ENCODE measurements around the gene DCDC2C. TPM values are rescaled to one million over a fixed set of nuclear protein-coding genes. Genes with fewer than 3 reads are reported as not detected.

The DCDC2C gene
- polyA plus RNA-seq, 1 donor = 0.33 TPM

- no peak for DNase-seq
- Histone ChIP-seq H3K9me3 (ENCODE audit: control insufficient read depth, low read depth, low read length) (no peaks in the 10 kb centered on the region), H3K36me3 (ENCODE audit: control insufficient read depth, insufficient read depth, low read length) (no peaks in the 10 kb centered on the region), H3K4me1 (ENCODE audit: control insufficient read depth, insufficient read depth, low read length) (no peaks in the 10 kb centered on the region), H3K4me3 (ENCODE audit: low read length) (no peak overlapping the region), H3K27me3 (ENCODE audit: control insufficient read depth, insufficient read depth, low read length) (peaks cover under 1% of the 10 kb centered on the region), H3K27ac (ENCODE audit: low read length) (no peak overlapping the region)
- no CpG with 5 or more reads among the region's 9 CpGs for WGBS (ENCODE audit: insufficient coverage, low lambda C conversion rate)
These were observed 30.3 kb upstream of the DCDC2C start for GRCh38 chr2:3672861-3673678.

DNA sequence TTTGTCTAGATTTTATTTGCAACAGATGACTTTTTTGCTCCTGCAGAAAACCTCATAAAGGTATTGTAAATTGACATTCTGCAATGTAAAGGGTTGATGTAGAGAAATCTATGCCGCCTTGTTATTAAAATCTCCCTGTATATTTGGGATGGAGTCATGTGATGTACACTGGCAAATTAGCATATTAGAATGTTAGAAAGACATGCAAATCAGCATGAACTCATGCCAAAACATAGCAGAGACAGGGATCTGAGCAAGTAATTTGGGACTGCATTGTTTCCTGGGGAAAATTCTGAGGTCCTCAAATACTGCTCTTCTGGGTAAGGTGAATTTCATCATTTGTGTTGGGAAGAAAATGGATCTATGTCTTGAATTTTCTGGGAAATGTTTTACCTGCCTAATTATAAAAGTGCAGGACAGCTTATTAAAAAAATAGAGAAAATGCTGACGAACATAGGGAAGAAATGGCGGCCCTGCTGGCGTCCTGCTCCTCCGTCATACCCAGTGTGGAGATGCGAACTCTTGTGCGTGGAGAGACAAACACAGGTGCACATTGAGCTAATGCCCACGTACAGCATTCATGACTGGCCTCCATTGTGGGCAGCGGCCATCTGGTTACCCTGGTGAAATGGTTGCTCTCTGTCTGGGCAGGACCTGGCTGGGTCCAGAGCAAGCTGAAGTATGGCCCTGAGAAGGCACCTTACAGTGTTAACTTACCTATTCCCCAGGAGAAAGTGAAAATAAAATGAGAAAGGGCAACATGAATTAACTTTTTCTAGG lies 29.1 kb upstream of the DCDC2C start:
- DNase-seq = no peak
- peaks cover 2% of the 10 kb centered on the region for H3K27me3 ChIP-seq (ENCODE audit: control insufficient read depth, insufficient read depth, low read length)
- no peaks in the 10 kb centered on the region for H3K4me1 ChIP-seq (ENCODE audit: control insufficient read depth, insufficient read depth, low read length)
- no peaks in the 10 kb centered on the region for H3K36me3 ChIP-seq (ENCODE audit: control insufficient read depth, insufficient read depth, low read length)
- no peak overlapping the region for H3K4me3 ChIP-seq (ENCODE audit: low read length)
- H3K27ac ChIP-seq (ENCODE audit: low read length) = no peak overlapping the region
- WGBS (ENCODE audit: insufficient coverage, low lambda C conversion rate) = no CpG with 5 or more reads among the region's 9 CpGs
- H3K9me3 ChIP-seq (ENCODE audit: control insufficient read depth, low read depth, low read length) = no peaks in the 10 kb centered on the region

GRCh38 chr2:3675687-3676086 lies 27.7 kb upstream of the DCDC2C start:
- Histone ChIP-seq H3K27me3 (ENCODE audit: control insufficient read depth, insufficient read depth, low read length) (peaks cover 2% of the 10 kb centered on the region), H3K4me3 (ENCODE audit: low read length) (no peak overlapping the region), H3K9me3 (ENCODE audit: control insufficient read depth, low read depth, low read length) (no peaks in the 10 kb centered on the region), H3K4me1 (ENCODE audit: control insufficient read depth, insufficient read depth, low read length) (no peaks in the 10 kb centered on the region), H3K36me3 (ENCODE audit: control insufficient read depth, insufficient read depth, low read length) (no peaks in the 10 kb centered on the region), H3K27ac (ENCODE audit: low read length) (no peak overlapping the region)
- no peak for DNase-seq
- WGBS (ENCODE audit: insufficient coverage, low lambda C conversion rate) = 100% methylated on average over 2 of the region's 4 CpGs

GRCh38 chr2:3677436-3677835 lies 25.9 kb upstream of the DCDC2C start:
- Histone ChIP-seq H3K27ac (ENCODE audit: low read length) (no peak overlapping the region), H3K27me3 (ENCODE audit: control insufficient read depth, insufficient read depth, low read length) (peaks cover 2% of the 10 kb centered on the region), H3K9me3 (ENCODE audit: control insufficient read depth, low read depth, low read length) (no peaks in the 10 kb centered on the region), H3K36me3 (ENCODE audit: control insufficient read depth, insufficient read depth, low read length) (no peaks in the 10 kb centered on the region), H3K4me3 (ENCODE audit: low read length) (no peak overlapping the region), H3K4me1 (ENCODE audit: control insufficient read depth, insufficient read depth, low read length) (no peaks in the 10 kb centered on the region)
- no CpG with 5 or more reads among the region's 9 CpGs for WGBS (ENCODE audit: insufficient coverage, low lambda C conversion rate)
- DNase-seq = no peak

DNA sequence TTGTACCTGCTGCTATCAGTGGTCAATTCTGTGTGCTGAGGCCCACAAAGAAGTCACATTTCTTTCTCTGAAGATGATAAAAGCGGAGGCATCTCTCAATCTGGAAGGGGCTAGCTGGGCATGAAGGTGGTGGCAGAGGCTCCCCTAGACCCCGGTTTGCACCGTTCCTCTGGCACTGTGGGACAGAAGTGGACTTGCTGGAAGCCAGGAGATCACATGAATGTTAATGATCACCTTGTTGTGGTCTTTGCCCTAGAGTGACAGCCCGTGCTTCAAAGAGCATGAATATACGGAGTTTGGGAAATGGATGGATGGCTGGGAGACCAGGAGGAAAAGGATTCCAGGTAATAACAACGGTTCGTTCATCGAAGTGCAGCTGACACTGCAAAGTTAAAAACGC lies 25.2 kb upstream of the DCDC2C start:
- Histone ChIP-seq H3K27me3 (ENCODE audit: control insufficient read depth, insufficient read depth, low read length) (peaks cover 2% of the 10 kb centered on the region), H3K27ac (ENCODE audit: low read length) (no peak overlapping the region), H3K4me3 (ENCODE audit: low read length) (no peak overlapping the region), H3K36me3 (ENCODE audit: control insufficient read depth, insufficient read depth, low read length) (no peaks in the 10 kb centered on the region), H3K4me1 (ENCODE audit: control insufficient read depth, insufficient read depth, low read length) (no peaks in the 10 kb centered on the region), H3K9me3 (ENCODE audit: control insufficient read depth, low read depth, low read length) (no peaks in the 10 kb centered on the region)
- no peak for DNase-seq
- 80% methylated on average over 1 of the region's 9 CpGs for WGBS (ENCODE audit: insufficient coverage, low lambda C conversion rate)

DNA sequence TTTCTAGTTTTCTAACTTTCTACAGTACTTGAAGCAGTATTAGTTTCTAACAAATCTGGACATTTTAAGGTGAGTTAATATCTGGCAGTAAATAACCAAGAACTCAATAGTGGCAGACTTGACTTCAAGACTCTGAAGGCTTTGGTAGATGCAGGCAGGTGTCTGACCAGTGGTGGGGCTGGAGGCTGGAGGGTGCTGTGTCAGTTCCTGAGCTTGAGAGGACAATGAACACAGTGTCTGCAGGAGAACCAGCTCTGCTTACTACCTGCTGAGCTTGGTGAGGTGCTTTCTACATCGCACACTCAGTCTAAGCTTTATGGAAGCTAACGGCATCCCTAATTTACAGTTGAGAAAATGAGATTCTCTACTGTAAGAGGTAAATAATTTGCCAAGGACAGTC lies 24.2 kb upstream of the DCDC2C start:
- Histone ChIP-seq H3K9me3 (ENCODE audit: control insufficient read depth, low read depth, low read length) (no peaks in the 10 kb centered on the region), H3K4me3 (ENCODE audit: low read length) (no peak overlapping the region), H3K27ac (ENCODE audit: low read length) (no peak overlapping the region), H3K4me1 (ENCODE audit: control insufficient read depth, insufficient read depth, low read length) (no peaks in the 10 kb centered on the region), H3K27me3 (ENCODE audit: control insufficient read depth, insufficient read depth, low read length) (peaks cover 2% of the 10 kb centered on the region), H3K36me3 (ENCODE audit: control insufficient read depth, insufficient read depth, low read length) (no peaks in the 10 kb centered on the region)
- DNase-seq = no peak
- 100% methylated on average over 1 of the region's 2 CpGs for WGBS (ENCODE audit: insufficient coverage, low lambda C conversion rate)

DNA sequence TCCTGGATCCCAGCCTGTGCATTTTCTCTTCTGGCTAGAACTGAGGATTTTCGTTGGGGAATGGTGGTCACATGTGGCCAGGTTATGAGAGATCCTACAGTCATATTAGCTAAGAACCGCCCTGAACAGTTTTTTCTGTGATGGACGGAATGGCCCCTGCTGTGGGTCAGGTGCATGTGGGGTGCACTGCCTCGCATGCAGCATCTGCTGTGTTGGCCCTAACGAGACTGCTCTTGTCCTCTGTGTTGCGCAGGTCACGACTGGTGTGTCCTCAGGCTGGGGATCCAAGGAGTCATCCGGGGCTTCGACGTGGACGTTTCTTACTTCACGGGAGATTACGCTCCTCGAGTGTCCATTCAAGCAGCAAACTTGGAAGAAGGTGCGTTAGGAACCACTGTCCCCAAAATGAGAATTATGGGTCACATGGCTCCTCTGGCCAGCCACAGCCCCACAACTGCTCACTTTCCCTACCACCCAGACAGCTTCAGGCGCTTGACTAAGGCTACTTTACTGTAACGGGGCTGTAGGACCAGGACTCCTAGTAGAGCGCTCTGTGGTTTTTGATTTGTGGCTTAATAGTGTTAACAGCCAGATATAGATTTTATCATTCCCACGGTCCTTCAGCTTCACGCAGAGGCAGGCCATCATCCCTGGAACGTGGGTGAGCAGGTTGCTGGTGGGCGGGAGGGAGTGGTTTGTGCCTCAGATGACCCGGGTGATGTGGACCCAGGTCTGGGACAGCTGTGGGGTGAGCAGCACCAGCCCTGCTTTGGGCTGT lies 23.6 kb upstream of the DCDC2C start:
- Histone ChIP-seq H3K27me3 (ENCODE audit: control insufficient read depth, insufficient read depth, low read length) (peaks cover 2% of the 10 kb centered on the region), H3K4me3 (ENCODE audit: low read length) (no peak overlapping the region), H3K4me1 (ENCODE audit: control insufficient read depth, insufficient read depth, low read length) (no peaks in the 10 kb centered on the region), H3K9me3 (ENCODE audit: control insufficient read depth, low read depth, low read length) (no peaks in the 10 kb centered on the region), H3K27ac (ENCODE audit: low read length) (no peak overlapping the region), H3K36me3 (ENCODE audit: control insufficient read depth, insufficient read depth, low read length) (no peaks in the 10 kb centered on the region)
- no peak for DNase-seq
- WGBS (ENCODE audit: insufficient coverage, low lambda C conversion rate) = no CpG with 5 or more reads among the region's 23 CpGs

GRCh38 chr2:3680548-3681345 lies 22.6 kb upstream of the DCDC2C start:
- no peak for DNase-seq
- WGBS (ENCODE audit: insufficient coverage, low lambda C conversion rate) = 100% methylated on average over 3 of the region's 18 CpGs
- no peaks in the 10 kb centered on the region for H3K36me3 ChIP-seq (ENCODE audit: control insufficient read depth, insufficient read depth, low read length)

DNA sequence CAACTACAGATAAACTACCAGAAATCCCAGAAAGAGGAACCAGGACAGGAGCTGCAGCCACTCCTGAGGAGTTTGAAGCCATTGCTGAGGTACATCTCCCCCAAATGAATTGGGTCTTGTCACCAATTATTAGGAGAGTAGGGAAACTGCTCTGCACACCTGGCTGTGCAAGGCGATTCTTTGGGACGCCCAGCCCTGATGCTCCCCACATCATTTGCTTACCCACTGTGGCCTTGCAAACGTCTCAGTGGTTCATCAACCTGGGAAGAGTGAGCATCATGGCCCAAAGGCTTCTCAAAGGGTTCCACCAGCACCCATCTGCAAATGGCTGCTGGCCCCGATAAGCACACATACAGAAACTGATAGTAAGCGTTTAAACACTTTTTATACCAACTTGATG lies 21.8 kb upstream of the DCDC2C start:
- Histone ChIP-seq H3K9me3 (ENCODE audit: control insufficient read depth, low read depth, low read length) (no peaks in the 10 kb centered on the region), H3K4me1 (ENCODE audit: control insufficient read depth, insufficient read depth, low read length) (no peaks in the 10 kb centered on the region), H3K27ac (ENCODE audit: low read length) (no peak overlapping the region), H3K4me3 (ENCODE audit: low read length) (no peak overlapping the region), H3K27me3 (ENCODE audit: control insufficient read depth, insufficient read depth, low read length) (peaks cover 2% of the 10 kb centered on the region), H3K36me3 (ENCODE audit: control insufficient read depth, insufficient read depth, low read length) (no peaks in the 10 kb centered on the region)
- WGBS (ENCODE audit: insufficient coverage, low lambda C conversion rate) = no CpG with 5 or more reads among the region's 5 CpGs
- no peak for DNase-seq

More at GRCh38 chr2:3680548-3681345, 22.6 kb upstream of the DCDC2C start:
- Histone ChIP-seq H3K27me3 (ENCODE audit: control insufficient read depth, insufficient read depth, low read length) (peaks cover 2% of the 10 kb centered on the region), H3K27ac (ENCODE audit: low read length) (no peak overlapping the region), H3K4me3 (ENCODE audit: low read length) (no peak overlapping the region), H3K9me3 (ENCODE audit: control insufficient read depth, low read depth, low read length) (no peaks in the 10 kb centered on the region), H3K4me1 (ENCODE audit: control insufficient read depth, insufficient read depth, low read length) (no peaks in the 10 kb centered on the region)

Data from large intestine (tissue), 3 donors.